CD4-positive, alpha-beta T cell (primary cell): ENCODE data around the gene HSF4. TPM values are rescaled to one million over a fixed set of nuclear protein-coding genes. Genes with fewer than 3 reads are reported as not detected.

ENCODE experiments used
- ATAC-seq: fragments of 200-7000 bp; cut with Tn5 transposase; one replicate; pipeline ENCODE4 v1.10.0; 2022; ENCODE audit warnings: mild to moderate bottlenecking; ENCODE audit not compliant: poor library complexity
- CTCF ChIA-PET: fragments of 350-600 bp; sonication (Branson Sonifier 250); formaldehyde crosslinking; loops from one replicate; lab custom pipeline; 2021; ENCODE audit warnings: antibody characterized with exemption, inconsistent platforms; lab: Charles Lee
- POLR2A ChIA-PET: fragments of 350-600 bp; sonication (Branson Sonifier 250); formaldehyde crosslinking; loops from one replicate; lab custom pipeline; 2021; ENCODE audit warnings: antibody characterized with exemption, inconsistent platforms; lab: Charles Lee
- DNase-seq, 14 experiments: peaks; one replicate each; pipeline ENCODE4 v3.0.0-alpha.2; 2013 to 2020; ENCODE audit warnings: mixed read lengths in 2 of 14
- H3K27ac ChIP-seq, 2 donors: one replicate each; pipeline versions ENCODE4 v1.5.1 to v1.7.0; 2013; ENCODE audit warnings: low read length in 2 of 2, low read depth in 1 of 2, mild to moderate bottlenecking in 1 of 2
- H3K27me3 ChIP-seq, 2 experiments: 1 replicate in 1 of 2; 2 replicates in 1 of 2; pipeline versions ENCODE4 v1.6.1 to v1.7.0; 2013; ENCODE audit warnings: low read length in 2 of 2, control low read depth in 1 of 2, mild to moderate bottlenecking in 1 of 2, moderate library complexity in 1 of 2; ENCODE audit not compliant: insufficient read depth in 2 of 2, control insufficient read depth in 1 of 2
- H3K36me3 ChIP-seq: one replicate; pipeline ENCODE4 v1.6.1; 2013; ENCODE audit warnings: low read length, control low read depth; ENCODE audit not compliant: insufficient read depth
- H3K4me1 ChIP-seq: one replicate; pipeline ENCODE4 v1.6.1; 2013; ENCODE audit warnings: low read length, control low read depth; ENCODE audit not compliant: insufficient read depth
- H3K4me3 ChIP-seq: one replicate; pipeline ENCODE4 v1.5.1; 2013; ENCODE audit warnings: mild to moderate bottlenecking, low read length, moderate library complexity
- H3K9me3 ChIP-seq, 2 experiments: 1 replicate in 1 of 2; 2 replicates in 1 of 2; pipeline versions ENCODE4 v1.6.1 to v1.7.0; 2013; ENCODE audit warnings: low read length in 2 of 2, mild to moderate bottlenecking in 2 of 2, control low read depth in 1 of 2, moderate library complexity in 1 of 2; ENCODE audit not compliant: control insufficient read depth in 1 of 2, insufficient read depth in 1 of 2
- H3K27ac Mint-ChIP-seq: one replicate; pipeline ENCODE4 v1.8.0; 2020; ENCODE audit warnings: mixed read lengths
- H3K27me3 Mint-ChIP-seq: one replicate; pipeline ENCODE4 v1.8.0; 2021; ENCODE audit warnings: mixed read lengths
- H3K36me3 Mint-ChIP-seq: one replicate; pipeline ENCODE4 v1.8.0; 2021; ENCODE audit warnings: low read depth, mixed read lengths
- H3K4me1 Mint-ChIP-seq: one replicate; pipeline ENCODE4 v1.8.0; 2021; ENCODE audit warnings: low read depth, mixed read lengths
- H3K4me3 Mint-ChIP-seq: one replicate; pipeline ENCODE4 v1.8.0; 2020; ENCODE audit warnings: mild to moderate bottlenecking, mixed read lengths
- H3K9me3 Mint-ChIP-seq: one replicate; pipeline ENCODE4 v1.8.0; 2020; ENCODE audit warnings: mixed read lengths
- intact Hi-C, 2 experiments: fragments of 100-400 bp; cut with DNase I in 1 of 2; cut with micrococcal nuclease in 1 of 2; formaldehyde crosslinking; loops; one replicate each; pipeline versions ENCODE4 v1.15.1 to v1.9.0; 2023 to 2025; cut with DNase I, micrococcal nuclease
- total RNA-seq, 174 experiments: library from RNA in 2 of 174; stranded (reverse) in 2 of 174; gene quantifications; one replicate each; pipeline ENCODE4 v1.2.3 and lab custom pipeline; 2021 to 2026
- TF ChIP-seq, protein P1 (sequence below): fragments of 200-600 bp; IDR thresholded peaks from one replicate; pipeline ENCODE4 v1.8.0; 2022; ENCODE audit warnings: antibody characterized with exemption, mild to moderate bottlenecking

The HSF4 gene
- total RNA-seq, 2 experiments from 2014 or later: 19.7 to 26.1 TPM

DNA sequence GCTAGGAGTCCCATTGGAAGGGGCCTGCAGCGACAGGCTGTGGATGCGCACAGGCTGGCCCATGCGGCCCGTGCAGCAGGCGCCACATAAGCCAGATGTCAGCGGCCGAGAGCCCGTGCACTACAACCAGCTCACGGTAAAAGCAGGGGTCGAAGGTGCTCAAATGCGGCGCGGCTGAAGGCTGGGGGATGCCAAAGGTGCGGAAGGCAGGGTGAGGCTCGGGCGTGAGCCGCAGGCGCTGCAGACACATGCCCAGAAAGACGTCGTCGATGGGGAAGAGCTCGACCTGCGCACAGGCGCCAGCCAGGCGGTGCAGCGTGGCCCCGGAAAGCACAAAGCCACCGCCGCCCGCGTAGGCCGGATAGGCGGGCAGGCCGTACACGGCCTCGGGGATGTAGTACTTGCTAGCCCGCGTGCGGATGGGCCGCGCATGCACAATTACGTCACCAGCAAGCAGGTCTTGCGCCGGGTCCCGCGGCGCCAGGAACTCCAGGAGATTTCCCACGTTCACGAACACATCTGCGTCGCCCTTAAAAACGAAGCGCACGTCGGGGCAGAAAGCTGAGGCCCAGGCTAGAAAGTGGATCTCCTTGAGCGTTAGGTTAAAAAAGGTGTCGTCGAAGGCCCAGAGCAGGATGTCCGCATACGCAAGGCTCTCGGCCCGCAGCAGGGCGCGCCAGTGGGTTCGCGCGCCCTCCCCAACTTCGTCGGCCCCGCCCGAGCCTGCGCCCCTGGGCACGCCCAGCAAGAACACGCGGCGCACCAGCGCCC, 15.1 kb upstream of the HSF4 start:
- TF ChIP-seq, protein P1, sequence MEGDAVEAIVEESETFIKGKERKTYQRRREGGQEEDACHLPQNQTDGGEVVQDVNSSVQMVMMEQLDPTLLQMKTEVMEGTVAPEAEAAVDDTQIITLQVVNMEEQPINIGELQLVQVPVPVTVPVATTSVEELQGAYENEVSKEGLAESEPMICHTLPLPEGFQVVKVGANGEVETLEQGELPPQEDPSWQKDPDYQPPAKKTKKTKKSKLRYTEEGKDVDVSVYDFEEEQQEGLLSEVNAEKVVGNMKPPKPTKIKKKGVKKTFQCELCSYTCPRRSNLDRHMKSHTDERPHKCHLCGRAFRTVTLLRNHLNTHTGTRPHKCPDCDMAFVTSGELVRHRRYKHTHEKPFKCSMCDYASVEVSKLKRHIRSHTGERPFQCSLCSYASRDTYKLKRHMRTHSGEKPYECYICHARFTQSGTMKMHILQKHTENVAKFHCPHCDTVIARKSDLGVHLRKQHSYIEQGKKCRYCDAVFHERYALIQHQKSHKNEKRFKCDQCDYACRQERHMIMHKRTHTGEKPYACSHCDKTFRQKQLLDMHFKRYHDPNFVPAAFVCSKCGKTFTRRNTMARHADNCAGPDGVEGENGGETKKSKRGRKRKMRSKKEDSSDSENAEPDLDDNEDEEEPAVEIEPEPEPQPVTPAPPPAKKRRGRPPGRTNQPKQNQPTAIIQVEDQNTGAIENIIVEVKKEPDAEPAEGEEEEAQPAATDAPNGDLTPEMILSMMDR: peak; percentile 16
- Mint-ChIP-seq H3K27ac (no peak overlapping the region), H3K4me1 (peaks cover 16% of the 10 kb centered on the region), H3K9me3 (no peaks in the 10 kb centered on the region), H3K27me3 (peaks cover 14% of the 10 kb centered on the region), H3K4me3 (no peak overlapping the region), H3K36me3 (peaks cover 45% of the 10 kb centered on the region)
- peaks cover 38% of the 10 kb centered on the region for H3K36me3 ChIP-seq
- intact Hi-C loops: loop anchor here in 1 of 2 experiments (10.0 kb wide), 1 partner anchor 305 kb away; no protein-coding TSS in a partner anchor
- no peak for ATAC-seq
- H3K9me3 ChIP-seq: peaks cover 0 to 7% of the 10 kb centered on the region in 2 experiments
- no peak for DNase-seq
- H3K27ac ChIP-seq: no peak overlapping the region
- no peaks in the 10 kb centered on the region for H3K27me3 ChIP-seq
- POLR2A ChIA-PET: interaction anchor here (3.0 kb wide), 1 partner anchor 10 kb away, joined by 29 read pairs; the partner anchor contains the start of genes FBXL8 and TRADD
- no peak overlapping the region for H3K4me3 ChIP-seq
- H3K4me1 ChIP-seq: peaks cover 37% of the 10 kb centered on the region
- CTCF ChIA-PET: no interaction called here

DNA sequence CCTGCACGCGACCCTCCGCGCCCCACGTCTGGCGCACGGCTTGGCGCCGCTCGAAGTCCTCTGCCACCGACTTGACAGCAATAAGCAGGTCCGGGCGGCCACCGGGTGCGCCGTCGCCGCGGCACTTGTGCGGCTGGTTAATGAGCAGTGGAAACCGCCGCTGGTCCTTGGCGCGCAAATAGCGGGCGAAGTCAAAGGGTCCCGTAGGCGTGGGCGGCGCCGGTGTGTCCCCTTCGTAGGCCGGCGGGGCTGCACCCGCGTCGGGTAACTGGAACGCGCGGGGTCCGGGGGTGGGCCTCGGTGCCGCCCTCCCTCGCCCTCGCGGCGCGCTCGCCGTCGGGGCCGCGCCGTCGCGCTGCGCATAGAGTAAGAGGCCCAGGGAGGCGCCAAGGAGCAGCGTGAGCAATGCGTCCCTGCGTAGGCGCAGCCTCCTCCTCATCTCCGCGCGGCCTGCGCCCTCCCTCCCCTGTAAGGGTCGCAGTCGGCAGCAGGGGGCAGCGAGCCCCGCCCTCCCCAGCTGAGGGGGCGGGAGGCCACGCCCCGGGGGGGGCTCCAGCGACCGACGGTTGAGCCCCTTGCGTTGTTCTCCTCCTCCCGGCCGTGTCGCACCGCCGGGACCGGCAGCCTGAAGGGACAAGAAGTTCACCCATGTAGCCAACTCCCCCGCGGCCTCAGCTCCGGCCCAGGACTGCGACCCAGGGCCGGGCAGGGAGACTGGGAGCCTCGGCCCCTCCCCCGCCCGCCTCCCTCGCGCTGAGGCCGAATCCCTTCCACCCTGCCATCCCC, 14.3 kb upstream of the HSF4 start:
- ChIA-PET POLR2A (interaction anchor here (0.7 to 3.0 kb wide), 8 partner anchors 9 to 196 kb away, joined by 3 to 29 read pairs (median 5); partner anchors contain the start of genes CBFB, FBXL8, FHOD1 and HSF4), CTCF (interaction anchor here (1.0 to 1.3 kb wide), 3 partner anchors 9 to 132 kb away, joined by 3 to 4 read pairs (median 3); partner anchors contain the start of genes FBXL8 and TRADD)
- Mint-ChIP-seq H3K9me3 (no peaks in the 10 kb centered on the region), H3K27me3 (peaks cover 14% of the 10 kb centered on the region), H3K27ac (no peak overlapping the region), H3K4me1 (peaks cover 18% of the 10 kb centered on the region), H3K4me3 (no peak overlapping the region), H3K36me3 (peaks cover 37% of the 10 kb centered on the region)
- H3K27ac ChIP-seq: no peak overlapping the region
- DNase-seq: peak in 7 of 14 experiments; percentile 9 to 73 (median 41)
- no peaks in the 10 kb centered on the region for H3K27me3 ChIP-seq
- peaks cover 31% of the 10 kb centered on the region for H3K36me3 ChIP-seq
- peak overlapping the region; percentile 57 for H3K4me3 ChIP-seq
- TF ChIP-seq, protein P1: peak; percentile 5
- intact Hi-C loops: no loop called here
- ATAC-seq: peak; percentile 70
- peaks cover 45% of the 10 kb centered on the region for H3K4me1 ChIP-seq
- H3K9me3 ChIP-seq: peaks cover 0 to 7% of the 10 kb centered on the region in 2 experiments

DNA sequence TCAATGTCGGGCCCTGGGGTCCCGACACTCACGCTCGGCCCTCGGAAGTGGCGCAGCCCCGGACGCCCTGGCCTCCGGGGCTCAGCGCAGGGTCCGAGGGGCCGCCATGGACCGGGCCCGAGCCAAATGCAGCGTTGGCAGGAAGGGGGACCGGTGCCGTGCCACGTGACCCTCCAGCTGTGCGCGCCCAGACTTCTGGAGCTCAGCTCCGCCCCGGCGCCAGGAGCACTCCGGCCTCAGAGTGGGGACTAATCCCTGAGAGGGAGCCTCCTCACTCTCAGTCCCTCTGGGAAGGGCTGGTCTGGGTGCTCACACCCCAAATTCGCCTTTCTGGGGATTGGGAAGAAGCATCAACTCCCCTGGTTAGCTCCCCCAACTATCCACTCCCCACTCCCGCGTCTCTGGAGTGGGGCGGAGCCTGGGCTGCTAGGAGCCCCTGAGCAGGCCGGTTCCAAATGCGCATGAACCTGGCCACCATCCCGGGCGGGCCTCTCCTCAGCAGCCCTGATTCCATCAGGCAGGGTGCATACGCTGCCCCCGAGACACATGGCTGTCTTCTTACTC, 13.6 kb upstream of the HSF4 start, which contains the start of gene B3GNT9:
B3GNT9 (minus strand) TSS at position 166 of the 564 bp plus-strand sequence. CDS start 513 bp downstream, outside the sequence.
- H3K9me3 ChIP-seq: peaks cover 0 to 7% of the 10 kb centered on the region in 2 experiments
- POLR2A ChIA-PET: interaction anchor here (0.7 to 3.0 kb wide), 8 partner anchors 9 to 197 kb away, joined by 3 to 29 read pairs (median 5); partner anchors contain the start of genes CBFB, FBXL8, FHOD1 and HSF4
- ATAC-seq: peak; percentile 27

More for the DNA sequence above, 13.6 kb upstream of the HSF4 start, which contains the start of gene B3GNT9:
- Mint-ChIP-seq H3K9me3 (no peaks in the 10 kb centered on the region), H3K36me3 (peaks cover 30% of the 10 kb centered on the region), H3K4me3 (peak within 1 kb of the TSS; percentile 79), H3K27me3 (peaks cover 14% of the 10 kb centered on the region), H3K4me1 (peaks cover 24% of the 10 kb centered on the region), H3K27ac (peak within 1 kb of the TSS; percentile 55)
- intact Hi-C loops: no loop called here
- no peaks in the 10 kb centered on the region for H3K27me3 ChIP-seq
- H3K36me3 ChIP-seq: peaks cover 24% of the 10 kb centered on the region
- TF ChIP-seq, protein P1: no peak
- no peak within 1 kb of the TSS for H3K27ac ChIP-seq
- CTCF ChIA-PET: interaction anchor here (0.6 to 1.3 kb wide), 4 partner anchors 9 to 133 kb away, joined by 3 to 4 read pairs (median 4); partner anchors contain the start of genes FBXL8 and TRADD
- DNase-seq: peak in 5 of 14 experiments; percentile 11 to 63 (median 51)
- H3K4me3 ChIP-seq: peak within 1 kb of the TSS; percentile 57
- H3K4me1 ChIP-seq: peaks cover 51% of the 10 kb centered on the region
